ENCODE data around the gene ATG14. TPM values are rescaled to one million over a fixed set of nuclear protein-coding genes. Genes with fewer than 3 reads are reported as not detected.

Gene ATG14
- polyA plus RNA-seq, 1 of the 3 experiments (the other 2 are of a cell fraction), result 4.3 TPM

DNA sequence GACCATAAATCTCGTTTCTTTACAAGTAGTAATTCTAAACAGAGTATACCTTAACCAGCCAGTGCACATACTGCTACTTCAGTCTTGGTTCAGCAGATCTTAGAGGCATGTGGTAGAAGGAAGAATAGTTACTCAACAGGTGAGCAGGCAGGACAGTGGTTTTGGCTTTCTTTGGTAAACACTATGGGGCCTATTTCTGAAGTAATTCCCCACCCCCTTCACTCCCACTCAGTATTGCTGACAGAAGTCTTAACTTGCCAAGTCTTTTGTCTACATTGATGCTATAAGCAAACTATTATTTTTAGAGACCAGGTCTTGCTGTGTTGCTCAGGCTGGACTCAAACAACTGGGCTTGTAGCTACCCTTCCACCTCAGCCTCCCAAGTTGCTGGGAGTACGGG, 71.9 kb downstream of the ATG14 start (continued):
- TF ChIP-seq, protein P1, sequence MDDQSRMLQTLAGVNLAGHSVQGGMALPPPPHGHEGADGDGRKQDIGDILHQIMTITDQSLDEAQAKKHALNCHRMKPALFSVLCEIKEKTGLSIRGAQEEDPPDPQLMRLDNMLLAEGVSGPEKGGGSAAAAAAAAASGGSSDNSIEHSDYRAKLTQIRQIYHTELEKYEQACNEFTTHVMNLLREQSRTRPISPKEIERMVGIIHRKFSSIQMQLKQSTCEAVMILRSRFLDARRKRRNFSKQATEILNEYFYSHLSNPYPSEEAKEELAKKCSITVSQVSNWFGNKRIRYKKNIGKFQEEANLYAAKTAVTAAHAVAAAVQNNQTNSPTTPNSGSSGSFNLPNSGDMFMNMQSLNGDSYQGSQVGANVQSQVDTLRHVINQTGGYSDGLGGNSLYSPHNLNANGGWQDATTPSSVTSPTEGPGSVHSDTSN (IDR thresholded peaks at IDR 0.05), result no peak
- TF ChIP-seq NFIC (IDR thresholded peaks at IDR 0.05; ENCODE audit: borderline replicate concordance) (no peak), FOXM1 (IDR thresholded peaks at IDR 0.05; ENCODE audit: low read depth) (no peak), RFX5 (IDR thresholded peaks at IDR 0.05; ENCODE audit: low read length) (no peak), GABPA (IDR thresholded peaks at IDR 0.05; ENCODE audit: low read depth) (no peak)
- TF ChIP-seq, protein P2, sequence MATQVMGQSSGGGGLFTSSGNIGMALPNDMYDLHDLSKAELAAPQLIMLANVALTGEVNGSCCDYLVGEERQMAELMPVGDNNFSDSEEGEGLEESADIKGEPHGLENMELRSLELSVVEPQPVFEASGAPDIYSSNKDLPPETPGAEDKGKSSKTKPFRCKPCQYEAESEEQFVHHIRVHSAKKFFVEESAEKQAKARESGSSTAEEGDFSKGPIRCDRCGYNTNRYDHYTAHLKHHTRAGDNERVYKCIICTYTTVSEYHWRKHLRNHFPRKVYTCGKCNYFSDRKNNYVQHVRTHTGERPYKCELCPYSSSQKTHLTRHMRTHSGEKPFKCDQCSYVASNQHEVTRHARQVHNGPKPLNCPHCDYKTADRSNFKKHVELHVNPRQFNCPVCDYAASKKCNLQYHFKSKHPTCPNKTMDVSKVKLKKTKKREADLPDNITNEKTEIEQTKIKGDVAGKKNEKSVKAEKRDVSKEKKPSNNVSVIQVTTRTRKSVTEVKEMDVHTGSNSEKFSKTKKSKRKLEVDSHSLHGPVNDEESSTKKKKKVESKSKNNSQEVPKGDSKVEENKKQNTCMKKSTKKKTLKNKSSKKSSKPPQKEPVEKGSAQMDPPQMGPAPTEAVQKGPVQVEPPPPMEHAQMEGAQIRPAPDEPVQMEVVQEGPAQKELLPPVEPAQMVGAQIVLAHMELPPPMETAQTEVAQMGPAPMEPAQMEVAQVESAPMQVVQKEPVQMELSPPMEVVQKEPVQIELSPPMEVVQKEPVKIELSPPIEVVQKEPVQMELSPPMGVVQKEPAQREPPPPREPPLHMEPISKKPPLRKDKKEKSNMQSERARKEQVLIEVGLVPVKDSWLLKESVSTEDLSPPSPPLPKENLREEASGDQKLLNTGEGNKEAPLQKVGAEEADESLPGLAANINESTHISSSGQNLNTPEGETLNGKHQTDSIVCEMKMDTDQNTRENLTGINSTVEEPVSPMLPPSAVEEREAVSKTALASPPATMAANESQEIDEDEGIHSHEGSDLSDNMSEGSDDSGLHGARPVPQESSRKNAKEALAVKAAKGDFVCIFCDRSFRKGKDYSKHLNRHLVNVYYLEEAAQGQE (IDR thresholded peaks at IDR 0.05; ENCODE audit: low read depth, low read length), result no peak

DNA sequence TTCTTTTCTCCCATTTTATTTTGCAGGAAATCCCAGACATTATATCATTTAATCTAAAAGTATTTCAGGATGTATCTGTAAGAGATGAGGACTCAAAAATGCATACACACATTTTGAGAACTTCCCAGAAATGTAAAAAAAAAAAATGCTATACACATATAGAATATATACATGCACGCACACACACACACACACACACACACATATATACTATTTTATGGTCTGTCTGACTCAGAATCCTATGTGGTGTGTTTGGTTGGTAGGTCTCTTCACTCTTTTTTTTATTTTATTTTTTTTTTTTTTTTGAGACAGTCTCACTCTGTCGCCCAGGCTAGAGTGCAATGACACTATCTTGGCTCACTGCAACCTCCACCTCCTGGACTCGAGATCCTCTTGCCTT, 74.9 kb downstream of the ATG14 start:
- 92% methylated on average over 3 of the region's 3 CpGs for WGBS (ENCODE audit: low lambda C conversion rate)
- CTCF ChIA-PET, result interaction anchor here (0.6 to 1.2 kb wide), 2 partner anchors 18 to 66 kb away, joined by 3 read pairs; no protein-coding TSS in a partner anchor
- no peak for TF ChIP-seq GATA2 (CRISPR knock-in tag; IDR thresholded peaks at IDR 0.05)
- no peak for TF ChIP-seq MXI1 (IDR thresholded peaks at IDR 0.05; ENCODE audit: low read depth, low read length)
- no peak for TF ChIP-seq YY1 (IDR thresholded peaks at IDR 0.05; ENCODE audit: low read depth)
- TF ChIP-seq SMC3 (IDR thresholded peaks at IDR 0.05; ENCODE audit: low read depth, low read length), result no peak
- TF ChIP-seq CHD2 (IDR thresholded peaks at IDR 0.05; ENCODE audit: low read length, partially characterized antibody), result no peak
- TF ChIP-seq, protein P3, sequence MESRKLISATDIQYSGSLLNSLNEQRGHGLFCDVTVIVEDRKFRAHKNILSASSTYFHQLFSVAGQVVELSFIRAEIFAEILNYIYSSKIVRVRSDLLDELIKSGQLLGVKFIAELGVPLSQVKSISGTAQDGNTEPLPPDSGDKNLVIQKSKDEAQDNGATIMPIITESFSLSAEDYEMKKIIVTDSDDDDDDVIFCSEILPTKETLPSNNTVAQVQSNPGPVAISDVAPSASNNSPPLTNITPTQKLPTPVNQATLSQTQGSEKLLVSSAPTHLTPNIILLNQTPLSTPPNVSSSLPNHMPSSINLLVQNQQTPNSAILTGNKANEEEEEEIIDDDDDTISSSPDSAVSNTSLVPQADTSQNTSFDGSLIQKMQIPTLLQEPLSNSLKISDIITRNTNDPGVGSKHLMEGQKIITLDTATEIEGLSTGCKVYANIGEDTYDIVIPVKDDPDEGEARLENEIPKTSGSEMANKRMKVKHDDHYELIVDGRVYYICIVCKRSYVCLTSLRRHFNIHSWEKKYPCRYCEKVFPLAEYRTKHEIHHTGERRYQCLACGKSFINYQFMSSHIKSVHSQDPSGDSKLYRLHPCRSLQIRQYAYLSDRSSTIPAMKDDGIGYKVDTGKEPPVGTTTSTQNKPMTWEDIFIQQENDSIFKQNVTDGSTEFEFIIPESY (IDR thresholded peaks at IDR 0.05; ENCODE audit: borderline replicate concordance, low read depth), result no peak
- TF ChIP-seq, protein P4, sequence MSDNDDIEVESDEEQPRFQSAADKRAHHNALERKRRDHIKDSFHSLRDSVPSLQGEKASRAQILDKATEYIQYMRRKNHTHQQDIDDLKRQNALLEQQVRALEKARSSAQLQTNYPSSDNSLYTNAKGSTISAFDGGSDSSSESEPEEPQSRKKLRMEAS (IDR thresholded peaks at IDR 0.05; ENCODE audit: low read depth), result no peak
- no peak for TF ChIP-seq TAF1 (IDR thresholded peaks at IDR 0.05; ENCODE audit: borderline replicate concordance, low read depth, low read length)
- no peak for TF ChIP-seq EZH2phosphoT487 (IDR thresholded peaks at IDR 0.05; ENCODE audit: borderline replicate concordance, low read depth)
- POLR2A ChIA-PET, result interaction anchor here (0.6 kb wide), 1 partner anchor 191 kb away, joined by 3 read pairs; no protein-coding TSS in a partner anchor
- no peak overlapping the region for H3K9ac ChIP-seq
- H3K9me3 ChIP-seq, result no peaks in the 10 kb centered on the region
- peaks cover 0 to 3% of the 10 kb centered on the region in 2 experiments for H3K36me3 ChIP-seq (replicated peaks in 1 of 2; ENCODE audit: control insufficient read depth in 1 of 2, insufficient read depth in 2 of 2, low read length in 1 of 2)
- peaks cover 63% of the 10 kb centered on the region for H3K79me2 ChIP-seq (ENCODE audit: insufficient read depth)
- H3K4me1 ChIP-seq (ENCODE audit: control insufficient read depth in 1 of 2, insufficient read depth in 2 of 2, low read depth in 1 of 2, low read length in 1 of 2), result peaks cover 7 to 10% of the 10 kb centered on the region in 2 experiments; a peak in 3 of 4 replicates
- H3K27ac ChIP-seq (ENCODE audit: low read depth in 2 of 2, low read length in 1 of 2), result no peak overlapping the region
- no peaks in the 10 kb centered on the region for H3K9me2 ChIP-seq
- no peak overlapping the region for H3K4me2 ChIP-seq
- H3K27me3 ChIP-seq (ENCODE audit: insufficient read depth), result no peaks in the 10 kb centered on the region
- no peak overlapping the region for H3K4me3 ChIP-seq (ENCODE audit: low read depth in 2 of 2, low read length in 1 of 2)
- no peaks in the 10 kb centered on the region for H3F3A ChIP-seq (replicated peaks; ENCODE audit: insufficient read depth)
- H2AFZ ChIP-seq (ENCODE audit: low read depth), result no peak overlapping the region
- peaks cover 12% of the 10 kb centered on the region for H4K20me1 ChIP-seq (ENCODE audit: insufficient read depth)
- no peak for DNase-seq

Measured in SK-N-SH (cell line).